EL (cell line): ENCODE data around the gene SYNPR.

Experiments
- DNase-seq: peaks from one replicate; pipeline ENCODE4 v3.0.0-alpha.2; 2016

SYNPR gene

DNA sequence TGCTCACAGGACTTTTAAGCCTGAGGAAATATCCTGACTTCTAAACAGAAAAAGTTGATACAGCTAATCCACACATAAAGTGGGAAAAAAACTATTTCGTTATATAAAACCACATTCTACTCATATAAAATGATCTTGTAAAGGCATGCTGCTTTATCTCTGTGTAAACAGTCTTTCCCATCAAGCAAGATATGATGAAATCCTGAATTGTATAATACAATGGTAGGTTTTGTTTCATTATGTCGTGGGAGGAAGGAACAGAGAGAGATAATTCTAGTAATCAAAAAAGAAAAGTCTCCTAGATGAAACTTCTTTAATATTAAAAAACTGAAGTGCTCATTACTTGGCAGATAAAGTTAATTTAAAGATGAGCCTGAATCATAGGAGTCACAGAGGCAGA is 281.8 kb downstream of the SYNPR start:
- DNase-seq, result no peak

DNA sequence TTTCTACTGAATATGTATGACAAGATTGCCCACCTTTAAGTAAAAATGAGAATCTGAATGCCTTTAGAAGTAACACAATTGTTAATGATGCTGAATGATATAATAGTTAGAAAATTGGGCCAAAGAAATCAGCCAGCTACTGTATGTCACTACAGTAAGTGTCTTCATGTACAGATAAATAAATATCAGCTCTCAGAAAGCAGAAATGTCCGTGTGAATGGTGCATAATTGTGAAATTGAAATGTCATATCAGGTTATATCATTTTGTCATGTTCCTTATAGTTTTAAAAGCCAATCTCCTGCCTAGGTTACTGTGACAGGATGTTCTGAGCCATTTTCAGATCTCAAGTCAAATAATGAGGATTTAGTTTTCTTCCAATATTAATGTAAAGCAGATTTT is 283.8 kb downstream of the SYNPR start:
- no peak for DNase-seq

DNA sequence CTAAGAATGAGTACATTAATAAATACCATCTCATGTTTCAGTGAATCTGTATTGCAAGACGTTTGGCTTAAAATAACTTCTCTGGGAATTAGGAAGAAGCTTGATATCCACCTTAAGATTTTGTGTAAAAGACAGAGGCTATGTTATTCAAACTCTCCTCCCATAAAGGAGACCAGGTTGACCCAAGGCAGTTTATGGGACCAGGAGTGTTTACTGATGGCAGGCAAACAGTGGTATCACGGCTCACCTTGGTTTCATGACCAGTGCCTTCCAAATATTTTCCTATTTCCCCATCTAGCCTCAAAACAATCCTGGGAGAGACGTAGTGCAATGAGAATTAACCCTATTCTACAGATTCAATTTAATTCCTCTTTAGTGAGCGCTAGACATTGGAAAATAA is 284.2 kb downstream of the SYNPR start:
- no peak for DNase-seq

DNA sequence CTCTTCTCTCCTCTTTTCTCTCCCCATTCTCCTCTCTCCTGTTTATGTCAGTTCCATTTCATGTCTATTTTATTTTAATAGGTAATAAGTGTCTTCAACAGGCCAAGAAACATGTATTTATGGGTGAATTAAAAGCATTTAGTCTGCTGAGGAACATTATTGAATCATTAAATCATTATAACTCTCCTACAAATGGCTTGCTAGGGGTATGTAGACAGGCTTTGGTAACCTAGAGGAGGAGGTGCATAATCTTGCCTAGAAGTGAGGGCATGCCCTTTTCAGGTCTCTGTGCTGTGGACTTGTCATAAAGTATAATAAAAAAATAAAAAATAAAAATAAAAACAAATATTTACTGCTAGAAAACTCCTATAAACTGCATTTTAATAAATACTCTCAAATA is 285.5 kb downstream of the SYNPR start:
- no peak for DNase-seq

DNA sequence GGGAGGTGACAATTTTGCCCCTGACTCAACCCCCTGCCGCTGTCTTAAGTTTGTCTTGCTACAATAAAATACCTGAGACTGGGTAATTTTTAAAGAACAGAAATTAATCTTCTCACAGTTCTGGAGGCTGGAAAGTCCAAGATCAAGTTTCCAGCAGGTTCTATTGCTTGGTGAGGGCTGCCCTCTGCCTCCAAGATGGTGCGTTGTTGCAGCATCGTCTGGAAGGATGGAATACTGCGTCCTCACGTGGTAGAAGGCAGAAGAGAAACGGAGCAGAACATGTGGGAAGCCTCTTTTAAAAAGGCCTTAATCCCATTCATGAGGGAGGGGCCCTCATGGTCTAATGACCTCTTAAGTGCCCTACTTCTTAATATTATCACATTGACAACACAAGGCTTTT is 287.1 kb downstream of the SYNPR start:
- no peak for DNase-seq

DNA sequence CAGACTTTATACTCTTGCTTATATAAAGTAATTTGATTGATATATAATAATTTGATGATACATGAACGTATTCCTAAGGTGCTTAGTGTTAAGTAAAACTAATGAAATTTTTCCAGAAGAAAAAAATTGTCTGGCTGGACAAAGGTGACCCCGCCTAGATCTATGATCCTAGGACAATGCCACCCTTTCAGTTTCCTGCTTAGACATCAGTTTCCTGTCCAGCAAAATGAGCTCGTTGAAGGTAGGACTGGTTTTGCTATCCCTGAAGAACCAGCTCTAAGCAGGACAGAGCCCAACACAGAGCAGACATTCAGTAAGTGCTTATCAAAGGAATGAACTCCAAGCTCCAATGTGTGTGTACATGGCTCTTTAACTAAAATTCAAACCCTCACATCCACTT is 293.6 kb downstream of the SYNPR start:
- no peak for DNase-seq

DNA sequence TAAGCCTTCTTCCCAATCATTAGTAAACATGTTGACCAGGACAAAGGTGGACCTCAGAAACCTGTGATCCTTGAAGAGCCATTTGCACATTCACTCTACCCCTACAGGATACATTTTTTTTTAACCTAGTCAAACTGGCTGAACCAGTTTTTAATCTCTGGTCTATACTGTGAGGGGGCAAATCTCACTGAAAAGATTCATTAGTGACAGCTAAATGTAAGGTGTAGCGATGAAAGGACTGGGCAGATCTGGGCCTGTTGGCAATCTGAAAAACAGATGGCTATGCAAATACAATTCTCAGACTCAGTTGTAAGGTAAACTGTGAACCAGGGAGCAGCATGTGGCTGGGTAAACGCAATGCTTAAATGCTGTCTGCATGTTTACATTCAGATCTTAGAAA is 298.7 kb downstream of the SYNPR start:
- no peak for DNase-seq

DNA sequence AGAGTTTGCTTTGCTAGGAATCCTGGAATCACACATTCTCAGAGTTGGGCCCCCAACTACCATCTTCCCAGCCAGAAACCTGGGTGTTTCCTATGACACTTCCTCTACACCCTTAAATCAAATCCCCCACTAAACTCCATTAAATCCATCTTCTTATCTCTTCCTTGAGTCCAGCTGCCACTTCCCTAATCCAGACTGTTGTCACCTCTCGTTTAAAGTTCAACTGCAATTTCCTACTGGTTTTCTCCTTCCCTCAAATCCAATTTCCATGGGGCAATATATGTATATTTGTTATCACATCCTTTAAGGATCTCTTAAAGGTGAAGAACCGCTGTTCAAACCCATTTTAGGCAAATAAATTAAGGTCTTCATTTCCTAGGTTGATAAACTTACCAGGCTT is 300.8 kb downstream of the SYNPR start:
- no peak for DNase-seq

DNA sequence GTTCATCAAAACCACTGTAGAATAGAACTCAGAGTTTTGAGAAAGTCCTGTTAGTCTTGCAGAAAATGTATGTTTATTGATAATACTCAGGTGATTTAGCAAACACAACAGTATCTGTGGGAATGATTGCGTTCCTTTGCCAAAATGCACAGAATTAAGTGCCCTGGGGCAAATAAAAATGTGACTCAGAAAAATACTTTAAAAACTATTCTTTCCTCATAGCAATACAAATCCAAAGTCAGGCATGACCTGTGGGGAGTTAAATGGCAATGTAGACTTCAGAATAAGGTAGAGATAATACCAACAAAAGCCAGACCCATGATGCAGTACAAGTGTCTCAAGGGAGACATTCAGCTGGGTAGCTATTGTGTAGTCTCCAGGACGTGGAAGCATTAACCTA is 302.0 kb downstream of the SYNPR start:
- peak; percentile 1 for DNase-seq

DNA sequence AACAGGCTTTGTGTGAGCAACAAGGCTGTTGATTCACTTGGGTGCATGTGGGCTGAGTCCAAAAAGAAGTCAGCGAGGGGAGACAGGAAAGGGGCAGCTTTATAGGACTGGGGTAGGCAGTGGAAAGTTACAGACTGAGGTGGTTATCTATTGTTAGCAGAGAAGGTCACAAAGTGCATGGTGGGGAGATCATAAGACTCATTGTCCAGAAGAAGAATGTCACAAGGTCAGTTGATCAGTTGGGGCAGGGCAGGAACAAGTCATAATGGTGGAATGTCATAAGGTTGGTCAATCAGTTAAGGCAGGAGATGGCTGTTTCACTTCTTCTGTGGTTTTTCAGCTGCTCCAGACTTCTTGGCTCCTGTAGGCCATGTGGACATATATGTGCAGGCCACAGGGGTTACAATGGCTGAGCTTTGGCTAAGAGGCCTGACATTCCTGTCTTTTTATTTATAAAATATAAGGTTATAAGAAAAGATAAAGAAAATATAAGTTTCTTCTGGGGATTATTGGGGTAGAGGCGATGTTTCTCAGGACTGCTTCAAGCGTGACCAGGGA is 304.9 kb downstream of the SYNPR start:
- peak; percentile 3 for DNase-seq

DNA sequence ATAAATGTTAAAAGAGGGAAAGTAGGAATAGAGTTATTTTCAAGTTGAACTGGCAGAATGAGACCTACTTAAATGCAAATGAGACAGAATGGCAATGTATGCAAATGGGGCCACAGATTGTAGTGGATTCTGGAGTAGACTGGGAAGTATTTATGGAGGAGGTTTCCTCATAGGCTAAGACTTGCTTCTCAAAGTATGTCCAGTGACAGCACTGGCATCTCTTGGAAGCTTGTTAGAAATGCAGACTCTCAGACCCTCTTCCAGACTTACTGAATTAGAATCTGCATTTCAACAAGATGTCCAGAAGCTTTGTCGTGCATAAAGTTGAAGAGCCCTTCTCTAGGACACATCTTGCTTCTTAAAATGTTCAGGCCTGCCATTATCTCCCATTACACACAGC is 306.6 kb downstream of the SYNPR start:
- DNase-seq, result no peak

DNA sequence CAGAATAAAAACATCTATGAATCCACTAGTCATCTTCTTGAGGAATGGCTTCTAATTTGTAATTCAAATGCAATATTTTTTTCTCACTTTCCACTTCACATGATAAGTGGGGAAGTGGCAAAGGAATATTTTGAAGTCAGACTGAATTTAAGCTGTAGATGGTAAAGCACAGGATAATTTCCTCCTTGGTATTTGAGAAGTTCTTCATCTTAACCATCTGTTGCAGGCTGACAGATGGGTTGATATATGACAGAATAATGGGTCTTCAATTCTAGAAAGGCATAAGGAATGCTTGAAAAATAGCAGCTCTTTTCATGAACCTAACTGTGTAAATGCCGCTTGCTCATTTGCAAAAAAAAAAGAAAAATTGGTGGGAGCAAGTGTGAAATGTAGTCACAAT is 307.8 kb downstream of the SYNPR start:
- no peak for DNase-seq

DNA sequence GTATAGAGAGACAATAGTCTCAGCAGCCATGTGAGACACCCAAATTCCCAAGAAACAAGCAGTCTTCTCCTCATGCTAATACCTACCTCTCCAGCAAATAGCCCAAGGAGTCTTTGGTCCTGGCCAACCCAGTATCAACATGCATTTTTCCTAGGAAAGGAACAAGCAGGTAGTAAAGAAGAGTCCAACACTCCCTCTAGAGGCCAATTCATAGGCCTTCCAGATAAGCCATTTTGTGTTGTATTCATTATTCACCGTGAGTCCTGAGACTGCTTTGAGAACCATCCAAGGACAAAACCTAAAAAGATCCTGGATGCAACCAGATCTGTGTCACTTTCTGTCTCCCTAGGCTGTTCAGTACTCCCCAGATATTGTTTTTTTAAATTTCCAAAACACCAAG is 310.8 kb downstream of the SYNPR start:
- DNase-seq, result no peak

DNA sequence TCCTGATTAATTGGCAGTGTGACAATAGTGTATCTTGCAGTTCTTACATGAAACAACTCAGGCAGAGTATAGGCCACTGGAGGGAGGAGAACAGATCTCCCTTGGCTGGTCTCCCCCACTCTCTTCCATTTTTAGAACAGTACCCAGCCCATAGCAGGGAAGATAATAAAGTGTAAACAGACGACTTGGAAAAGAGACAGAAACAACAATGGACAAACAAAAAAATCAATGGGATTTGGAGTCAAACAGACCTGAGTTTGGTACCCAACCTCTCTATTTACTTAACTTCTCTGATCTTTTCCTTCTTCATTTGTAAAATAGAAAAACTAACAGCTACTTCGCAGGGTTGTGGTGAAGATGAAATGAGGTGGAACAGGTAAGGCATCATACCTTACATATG is 315.7 kb downstream of the SYNPR start:
- no peak for DNase-seq

DNA sequence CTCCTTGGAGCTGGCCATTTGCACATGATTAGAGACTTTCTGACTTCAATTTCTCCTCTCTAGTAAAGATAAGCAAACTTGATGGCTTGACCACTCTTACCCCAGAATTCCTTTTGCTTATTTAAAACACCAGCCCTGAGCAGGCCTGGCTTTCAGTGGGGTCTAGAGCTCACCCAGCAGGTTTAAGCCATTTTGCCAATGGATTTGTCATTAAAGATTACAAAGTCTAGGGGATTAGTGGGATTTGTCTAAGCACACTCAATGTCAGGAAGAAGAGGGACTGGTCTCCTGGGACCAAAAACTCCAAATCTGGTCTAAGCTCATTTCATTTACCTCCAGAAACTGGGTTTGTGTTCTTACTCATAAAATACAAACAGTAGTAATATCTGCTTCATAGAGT is 317.1 kb downstream of the SYNPR start:
- DNase-seq, result no peak

DNA sequence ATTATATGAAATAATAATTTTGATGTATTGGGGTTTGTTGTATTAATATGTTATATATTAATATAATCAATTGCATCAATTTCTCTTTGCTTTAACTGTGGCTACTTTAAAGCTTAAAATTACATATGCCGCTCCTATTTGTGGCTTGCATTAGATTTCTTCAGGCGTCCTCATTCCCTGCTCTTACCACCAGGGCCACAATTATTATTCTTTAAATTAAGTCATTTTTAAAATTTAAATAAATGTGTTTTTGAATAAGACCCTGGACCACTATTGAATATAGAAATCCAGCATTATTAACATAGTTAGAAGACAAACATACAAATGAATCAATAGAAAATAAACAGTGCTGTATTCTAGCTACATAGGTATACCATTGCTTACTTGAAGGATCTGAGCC is 318.9 kb downstream of the SYNPR start:
- no peak for DNase-seq

DNA sequence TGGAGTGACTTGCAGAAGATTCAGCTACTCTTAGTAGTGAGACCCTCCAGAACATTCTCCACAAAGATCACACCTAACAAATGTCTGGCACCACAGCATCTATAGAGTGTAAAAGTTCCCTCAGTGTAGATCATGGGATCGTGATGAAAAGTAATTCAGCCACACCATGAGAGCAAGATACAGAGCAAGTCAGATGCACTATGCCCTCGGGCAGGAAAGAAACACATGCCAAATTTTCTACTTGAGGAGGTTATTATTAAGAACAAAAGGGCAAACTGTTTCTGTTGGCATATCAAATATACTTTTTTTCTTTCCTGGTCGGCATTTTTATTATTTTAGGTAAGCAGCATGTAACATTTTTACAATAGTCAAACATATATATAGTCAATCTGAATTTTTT is 329.6 kb downstream of the SYNPR start:
- DNase-seq, result no peak

DNA sequence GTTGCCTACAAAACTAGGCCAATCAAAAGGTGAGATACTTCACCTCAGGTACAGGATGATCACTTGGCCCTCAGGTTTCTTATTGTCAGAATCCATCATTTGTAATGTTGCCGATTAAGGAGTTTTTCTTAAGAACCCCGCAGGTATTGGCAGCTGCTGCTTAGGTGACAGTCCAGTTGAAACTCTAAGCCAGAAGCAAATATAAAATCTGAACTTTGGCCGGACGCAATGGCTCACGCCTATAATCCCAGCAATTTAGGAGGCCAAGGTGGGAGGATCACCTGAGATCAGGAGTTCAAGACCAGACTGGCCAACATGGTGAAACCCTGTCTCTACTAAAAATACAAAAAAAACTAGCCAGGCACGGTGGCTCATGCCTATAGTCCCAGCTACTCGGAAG is 331.3 kb downstream of the SYNPR start:
- no peak for DNase-seq

DNA sequence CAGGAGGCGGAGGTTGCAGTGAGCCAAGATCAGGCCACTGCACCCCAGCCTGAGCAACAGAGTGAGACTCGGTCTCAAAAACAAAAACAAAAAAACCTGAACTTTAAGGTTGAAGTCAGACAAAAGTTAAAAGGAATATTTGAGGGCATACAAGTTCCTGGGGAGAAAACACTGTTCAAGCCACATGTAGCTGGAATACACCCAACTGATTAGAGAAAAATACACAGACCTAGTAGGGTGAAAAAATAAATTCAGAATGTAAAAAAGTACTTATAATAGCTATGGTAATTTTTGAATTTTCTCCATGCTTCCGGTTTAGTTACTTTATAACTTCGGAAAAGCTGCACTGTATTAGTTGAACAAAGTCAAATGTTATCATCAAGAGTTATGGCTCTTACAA is 331.7 kb downstream of the SYNPR start:
- DNase-seq, result no peak

DNA sequence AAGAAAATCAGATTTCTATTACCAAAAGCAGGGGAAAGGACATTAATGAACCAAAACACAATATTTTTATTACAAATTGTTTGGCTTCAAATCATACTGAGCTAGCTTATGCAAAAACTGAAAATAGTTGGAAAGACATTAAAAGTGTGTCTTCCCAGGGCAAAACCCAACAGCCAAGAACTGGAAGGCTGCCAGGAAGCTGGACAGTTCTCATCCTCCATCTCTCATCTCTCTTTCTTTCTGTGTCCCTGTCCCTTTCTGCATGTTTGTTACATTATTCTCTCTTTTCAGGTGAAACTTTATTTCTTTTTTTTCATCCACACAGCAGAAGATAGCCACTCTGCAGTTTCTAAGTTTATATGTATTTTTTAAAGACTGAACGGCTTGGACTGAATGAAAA is 333.3 kb downstream of the SYNPR start:
- no peak for DNase-seq

DNA sequence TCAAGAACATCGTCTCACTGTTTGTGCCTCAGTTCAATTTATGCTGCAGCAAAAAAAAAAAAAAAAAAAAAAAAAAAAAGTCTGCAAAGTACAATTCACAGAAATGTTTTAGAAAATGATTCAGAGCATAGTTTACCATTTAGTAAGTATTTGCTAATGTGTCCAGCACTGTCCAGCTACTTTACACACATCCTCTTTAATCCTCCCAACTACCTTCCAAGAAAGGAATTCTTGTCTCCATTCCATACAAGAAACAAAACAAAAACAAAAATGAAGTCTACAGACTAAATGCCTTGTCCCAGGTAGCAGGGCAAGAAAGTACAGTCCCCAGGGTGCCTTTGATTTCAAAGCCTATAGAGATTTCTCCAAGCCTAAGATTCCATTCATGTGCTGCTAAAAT is 335.5 kb downstream of the SYNPR start:
- peak; percentile 43 for DNase-seq

DNA sequence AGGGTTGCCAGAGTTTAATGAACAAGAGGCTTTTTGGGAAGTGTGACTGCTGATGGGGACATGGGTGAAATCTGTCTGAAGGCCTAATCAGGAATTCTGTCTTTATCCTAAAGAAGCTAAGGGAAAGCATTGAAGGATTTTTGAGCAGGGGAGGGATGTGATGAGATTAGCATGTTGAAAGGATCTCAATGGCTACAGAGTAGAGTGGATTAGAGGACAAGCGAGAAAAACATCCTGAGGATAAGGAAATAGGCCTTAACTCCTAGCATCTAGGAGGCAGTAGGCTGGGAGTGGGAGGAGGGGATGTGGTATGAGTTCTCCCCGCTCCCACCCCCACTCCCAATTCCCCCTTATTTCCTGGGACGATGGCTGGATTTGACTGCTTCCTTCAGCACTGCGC is 339.3 kb downstream of the SYNPR start:
- no peak for DNase-seq

DNA sequence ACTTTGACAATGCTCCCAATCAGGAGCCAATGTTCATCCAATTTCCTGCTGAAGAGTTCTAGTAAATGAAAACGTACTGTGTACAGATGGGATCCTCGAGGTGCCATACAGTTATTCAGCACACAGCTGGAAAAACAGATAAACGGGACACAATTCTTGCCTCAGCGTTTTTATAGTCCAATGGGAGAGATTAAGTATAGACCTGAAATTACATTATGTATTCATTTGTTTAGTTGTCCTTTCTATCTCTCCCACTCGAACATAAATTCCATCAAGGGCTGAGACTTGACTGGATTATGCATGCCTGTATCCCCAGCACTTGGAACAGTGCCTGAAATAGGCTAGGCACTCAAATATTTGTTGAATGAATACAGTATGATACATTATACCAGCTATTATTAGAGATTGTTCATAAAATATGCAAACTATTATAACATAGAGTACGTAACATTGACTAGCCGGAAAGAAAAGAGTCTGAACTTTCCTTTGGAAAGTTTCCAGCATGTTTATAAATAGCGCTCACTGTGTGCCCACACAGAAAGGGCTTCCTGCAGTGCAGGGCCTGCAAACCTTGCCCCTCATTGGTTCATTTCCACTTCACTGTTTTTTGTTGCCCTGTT is 346.9 kb downstream of the SYNPR start:
- peak; percentile 87 for DNase-seq

DNA sequence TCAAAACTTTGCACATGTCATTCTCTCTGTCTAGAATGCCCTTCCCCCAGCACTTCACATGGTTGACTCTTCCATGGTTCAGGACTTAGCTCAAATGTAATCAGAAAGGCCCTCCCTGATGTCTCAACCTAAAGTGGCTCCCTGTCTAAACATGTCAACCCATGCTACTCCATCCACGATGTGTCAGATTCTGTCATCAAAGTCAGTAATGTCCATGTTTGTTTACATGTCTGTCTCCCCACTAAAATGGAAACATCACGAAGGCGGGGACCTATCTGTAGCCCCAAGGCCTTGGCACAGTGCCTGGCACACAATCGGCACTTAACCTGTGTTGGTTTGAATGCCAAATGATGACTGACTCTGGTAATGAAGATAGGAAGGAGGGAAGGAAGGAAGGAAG is 353.6 kb downstream of the SYNPR start:
- no peak for DNase-seq

DNA sequence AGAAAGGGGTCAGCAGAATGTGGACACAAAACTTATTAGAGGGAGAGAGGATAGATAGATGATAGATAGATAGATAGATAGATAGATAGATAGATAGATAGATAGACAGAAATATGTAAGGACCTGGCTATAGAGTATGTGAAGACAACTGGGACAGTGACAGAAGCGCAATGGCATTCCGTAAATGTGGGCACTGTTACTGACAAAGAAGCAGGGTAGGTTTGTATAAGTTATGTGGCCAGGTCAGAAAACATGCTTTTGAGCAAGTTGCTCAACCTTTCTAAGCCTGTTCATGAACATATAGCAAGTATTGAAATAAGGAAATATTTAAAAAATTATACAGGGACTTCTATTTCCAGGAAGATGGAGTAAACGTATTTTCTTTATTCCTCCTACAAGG is 357.1 kb downstream of the SYNPR start:
- no peak for DNase-seq

DNA sequence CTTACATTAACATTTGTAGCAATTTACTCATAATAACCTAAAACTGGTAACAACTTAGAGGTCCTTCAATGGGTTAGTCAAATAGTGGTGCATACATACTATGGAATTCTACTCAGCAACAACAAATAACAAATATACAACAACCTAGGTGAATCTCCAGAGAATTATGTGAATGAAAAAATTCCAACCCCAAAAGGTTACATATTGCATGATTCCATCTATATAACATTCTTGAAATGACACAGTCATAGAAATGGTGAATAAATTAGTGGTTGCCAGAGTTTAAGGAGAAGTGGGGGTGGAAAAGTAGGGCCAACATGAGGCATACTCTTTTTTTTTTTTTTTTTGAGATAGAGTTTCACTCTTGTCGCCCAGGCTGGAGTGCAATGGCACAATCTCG is 361.7 kb downstream of the SYNPR start:
- DNase-seq, result peak; percentile 1
